C4-2B (cell line): ENCODE data around the gene SETBP1.

Experiments used
- ZFX ChIP-seq: fragments of 450-650 bp; IDR thresholded peaks from 2 replicates; pipeline ENCODE4 v1.6.1; 2017
- TF ChIP-seq, protein P1 (sequence below): fragments of 450-650 bp; conservative IDR thresholded peaks from 2 replicates; pipeline ENCODE4 v1.5.1; 2017; ENCODE audit warnings: mild to moderate bottlenecking

DNA sequence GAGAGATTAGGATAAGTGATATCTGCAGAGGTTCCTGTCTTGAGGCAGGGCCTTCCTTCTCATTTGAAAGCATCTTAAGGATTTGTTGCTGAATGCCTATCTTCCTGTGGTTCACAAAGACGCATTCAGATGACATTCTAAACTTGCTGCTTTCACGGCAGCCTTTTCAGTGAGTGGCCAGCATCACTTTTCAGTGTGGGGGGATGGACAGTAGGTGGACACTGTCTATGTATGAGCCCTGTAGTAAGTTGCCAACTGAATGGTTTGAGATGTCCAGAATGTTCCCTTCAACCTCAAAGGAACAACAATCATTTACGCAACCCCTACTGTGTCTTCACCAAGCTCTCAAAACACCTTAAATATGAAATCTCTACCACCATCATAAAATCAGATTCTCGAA lies 46.6 kb downstream of the SETBP1 start:
- TF ChIP-seq, protein P1, sequence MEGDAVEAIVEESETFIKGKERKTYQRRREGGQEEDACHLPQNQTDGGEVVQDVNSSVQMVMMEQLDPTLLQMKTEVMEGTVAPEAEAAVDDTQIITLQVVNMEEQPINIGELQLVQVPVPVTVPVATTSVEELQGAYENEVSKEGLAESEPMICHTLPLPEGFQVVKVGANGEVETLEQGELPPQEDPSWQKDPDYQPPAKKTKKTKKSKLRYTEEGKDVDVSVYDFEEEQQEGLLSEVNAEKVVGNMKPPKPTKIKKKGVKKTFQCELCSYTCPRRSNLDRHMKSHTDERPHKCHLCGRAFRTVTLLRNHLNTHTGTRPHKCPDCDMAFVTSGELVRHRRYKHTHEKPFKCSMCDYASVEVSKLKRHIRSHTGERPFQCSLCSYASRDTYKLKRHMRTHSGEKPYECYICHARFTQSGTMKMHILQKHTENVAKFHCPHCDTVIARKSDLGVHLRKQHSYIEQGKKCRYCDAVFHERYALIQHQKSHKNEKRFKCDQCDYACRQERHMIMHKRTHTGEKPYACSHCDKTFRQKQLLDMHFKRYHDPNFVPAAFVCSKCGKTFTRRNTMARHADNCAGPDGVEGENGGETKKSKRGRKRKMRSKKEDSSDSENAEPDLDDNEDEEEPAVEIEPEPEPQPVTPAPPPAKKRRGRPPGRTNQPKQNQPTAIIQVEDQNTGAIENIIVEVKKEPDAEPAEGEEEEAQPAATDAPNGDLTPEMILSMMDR, result no peak
- TF ChIP-seq ZFX, result no peak
